DOHH2 (cell line): ENCODE measurements around the gene PRR18.

Source experiments
- EZH2phosphoT487 ChIP-seq: fragments of 200-600 bp; sonication (generic); IDR thresholded peaks from 2 replicates; pipeline ENCODE4 v1.6.1; 2017; ENCODE audit warnings: borderline replicate concordance, mild to moderate bottlenecking, antibody characterized with exemption, low read length, moderate library complexity, mixed read lengths
- TF ChIP-seq, protein P1 (sequence below): fragments of 200-600 bp; sonication (generic); IDR thresholded peaks from one replicate; pipeline ENCODE4 v1.5.1; 2014; ENCODE audit warnings: antibody characterized with exemption, mild to moderate bottlenecking, low read depth, low read length; ENCODE audit not compliant: poor library complexity, severe bottlenecking

DNA sequence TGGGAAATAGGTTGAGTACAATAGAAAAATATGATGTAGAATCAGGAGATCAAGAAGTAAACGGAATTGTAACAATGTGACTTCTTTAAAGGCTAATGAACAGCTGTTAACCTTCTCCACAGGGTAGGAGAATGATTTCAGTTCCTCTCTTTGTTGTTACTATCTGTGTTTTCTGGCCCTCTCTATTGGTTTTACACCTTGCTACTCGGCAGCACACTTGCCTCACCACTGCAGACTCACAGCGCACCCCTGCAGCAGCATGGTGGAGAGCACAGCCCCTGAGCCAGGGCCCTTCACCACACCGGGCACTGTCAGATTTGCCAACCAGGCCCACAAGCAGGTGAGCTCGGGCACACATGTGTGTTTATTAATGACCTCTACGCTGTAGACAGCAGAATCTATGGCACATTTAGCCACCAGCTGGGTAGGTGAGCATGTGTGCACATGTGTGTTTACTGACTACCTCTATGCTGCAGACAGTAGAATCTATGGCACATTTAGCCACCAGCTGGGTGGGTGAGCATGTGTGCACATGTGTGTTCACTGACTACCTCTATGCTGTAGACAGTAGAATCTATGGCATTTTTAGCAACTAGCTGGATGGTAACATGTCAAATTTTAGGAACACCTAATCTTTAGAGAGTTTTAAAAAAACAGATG is 17.3 kb upstream of the PRR18 start:
- TF ChIP-seq, protein P1, sequence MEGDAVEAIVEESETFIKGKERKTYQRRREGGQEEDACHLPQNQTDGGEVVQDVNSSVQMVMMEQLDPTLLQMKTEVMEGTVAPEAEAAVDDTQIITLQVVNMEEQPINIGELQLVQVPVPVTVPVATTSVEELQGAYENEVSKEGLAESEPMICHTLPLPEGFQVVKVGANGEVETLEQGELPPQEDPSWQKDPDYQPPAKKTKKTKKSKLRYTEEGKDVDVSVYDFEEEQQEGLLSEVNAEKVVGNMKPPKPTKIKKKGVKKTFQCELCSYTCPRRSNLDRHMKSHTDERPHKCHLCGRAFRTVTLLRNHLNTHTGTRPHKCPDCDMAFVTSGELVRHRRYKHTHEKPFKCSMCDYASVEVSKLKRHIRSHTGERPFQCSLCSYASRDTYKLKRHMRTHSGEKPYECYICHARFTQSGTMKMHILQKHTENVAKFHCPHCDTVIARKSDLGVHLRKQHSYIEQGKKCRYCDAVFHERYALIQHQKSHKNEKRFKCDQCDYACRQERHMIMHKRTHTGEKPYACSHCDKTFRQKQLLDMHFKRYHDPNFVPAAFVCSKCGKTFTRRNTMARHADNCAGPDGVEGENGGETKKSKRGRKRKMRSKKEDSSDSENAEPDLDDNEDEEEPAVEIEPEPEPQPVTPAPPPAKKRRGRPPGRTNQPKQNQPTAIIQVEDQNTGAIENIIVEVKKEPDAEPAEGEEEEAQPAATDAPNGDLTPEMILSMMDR, result no peak
- no peak for TF ChIP-seq EZH2phosphoT487
